ENCODE measurements around the gene CDK5RAP2.
"Not testable (repeated sequence)": the region's sequence is repeated elsewhere in the genome, so short reads cannot be mapped to it uniquely, and the experiment has no call there.

CDK5RAP2 gene

DNA sequence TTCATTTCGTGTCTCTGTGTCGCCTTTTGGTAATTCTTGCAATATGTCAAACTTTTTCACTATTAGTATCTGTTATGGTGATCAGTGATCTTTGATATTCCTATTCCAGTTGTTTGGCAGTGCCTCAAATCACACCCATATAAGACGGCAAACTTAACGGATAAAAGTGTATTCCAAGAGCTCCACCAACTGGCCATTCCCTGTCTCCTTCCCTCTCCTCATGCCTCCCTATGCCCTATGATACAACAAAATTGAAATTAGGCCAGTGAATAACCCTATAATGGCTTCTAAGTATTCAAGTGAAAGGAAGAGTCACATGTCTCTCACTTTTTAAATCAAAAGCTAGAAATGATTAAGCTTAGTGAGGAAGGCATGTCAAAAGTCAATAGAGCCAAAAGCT lies 74.8 kb downstream of the CDK5RAP2 start:
- DNase-seq: no peak

GRCh38 chr9:120500733-120501132 lies 79.2 kb downstream of the CDK5RAP2 start:
- no peak for DNase-seq

DNA sequence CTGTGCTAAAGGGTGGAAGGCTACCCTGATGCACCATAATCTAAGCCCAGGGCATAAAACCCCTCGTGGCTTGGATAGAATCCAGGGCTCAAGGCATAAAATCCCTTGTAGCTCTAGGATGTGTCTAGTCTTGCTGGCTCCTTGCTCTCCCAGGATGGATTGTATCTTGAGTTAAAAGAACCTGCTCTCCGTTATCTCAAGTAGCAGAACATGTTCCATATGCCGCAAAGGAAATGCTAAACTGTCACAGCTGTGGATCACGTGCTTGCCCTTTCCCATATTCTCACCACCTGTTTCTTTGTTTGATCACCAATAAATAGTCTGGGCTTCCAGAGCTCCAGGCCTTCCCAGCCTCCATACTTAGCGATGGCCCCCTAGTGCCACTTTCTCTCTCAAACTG lies 82.1 kb downstream of the CDK5RAP2 start:
- DNase-seq: not testable (repeated sequence)

DNA sequence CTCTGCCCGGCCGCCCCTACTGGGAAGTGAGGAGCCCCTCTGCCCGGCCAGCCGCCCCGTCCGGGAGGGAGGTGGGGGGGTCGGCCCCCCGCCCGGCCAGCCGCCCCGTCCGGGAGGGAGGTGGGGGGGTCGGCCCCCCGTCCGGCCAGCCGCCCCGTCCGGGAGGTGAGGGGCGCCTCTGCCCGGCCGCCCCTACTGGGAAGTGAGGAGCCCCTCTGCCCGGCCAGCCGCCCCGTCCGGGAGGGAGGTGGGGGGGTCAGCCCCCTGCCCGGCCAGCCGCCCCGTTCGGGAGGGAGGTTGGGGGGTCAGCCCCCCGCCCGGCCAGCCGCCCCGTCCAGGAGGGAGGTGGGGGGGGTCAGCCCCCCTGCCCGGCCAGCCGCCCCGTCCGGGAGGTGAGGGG lies 83.5 kb downstream of the CDK5RAP2 start:
- not testable (repeated sequence) for DNase-seq

- DNase-seq: no peak
Observed at GRCh38 chr9:120490888-120491595, 88.9 kb downstream of the CDK5RAP2 start.

- DNase-seq: no peak
Observed at GRCh38 chr9:120486835-120487234, 93.1 kb downstream of the CDK5RAP2 start.

GRCh38 chr9:120486347-120486746 lies 93.6 kb downstream of the CDK5RAP2 start:
- DNase-seq: no peak

DNA sequence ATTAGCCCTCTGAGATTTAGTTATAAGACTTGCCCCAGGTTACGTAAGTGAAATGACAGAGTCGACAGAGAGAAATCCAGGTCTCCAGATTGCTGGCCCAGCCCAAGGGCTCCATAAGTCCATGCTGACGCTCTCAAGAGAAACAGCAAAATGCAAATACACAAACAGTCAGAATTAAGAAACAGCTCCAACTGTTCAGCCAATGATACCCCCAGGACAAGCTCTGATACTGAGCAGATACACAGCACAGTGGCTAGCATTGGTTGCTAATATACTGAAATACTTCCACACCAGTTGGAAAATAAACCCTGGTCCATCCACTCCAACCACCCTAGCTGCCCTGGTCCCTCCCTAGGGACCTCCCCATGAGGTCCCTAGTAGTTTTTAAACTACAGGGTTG lies 94.2 kb downstream of the CDK5RAP2 start:
- DNase-seq: no peak

GRCh38 chr9:120484162-120484561 lies 95.8 kb downstream of the CDK5RAP2 start:
- no peak for DNase-seq

GRCh38 chr9:120482424-120483186 lies 97.4 kb downstream of the CDK5RAP2 start:
- DNase-seq: no peak

DNA sequence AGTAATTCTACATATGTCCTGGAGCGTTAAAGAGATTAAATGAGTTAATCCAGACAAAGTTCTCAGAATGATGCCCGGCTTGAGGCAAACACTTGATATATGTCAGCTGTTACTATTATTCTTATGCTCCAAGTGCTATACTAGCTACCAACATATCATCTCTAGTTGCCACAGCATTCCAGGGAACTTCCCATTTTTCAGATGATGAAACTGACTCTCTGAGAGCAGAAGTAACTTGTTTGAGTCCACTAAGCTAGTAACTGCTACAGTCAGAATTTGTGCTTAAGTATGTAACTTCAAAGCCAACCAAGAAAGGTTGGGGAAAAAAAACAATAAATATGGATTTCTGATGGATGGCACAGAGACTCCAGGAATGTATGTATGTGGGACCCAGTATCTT lies 98.1 kb downstream of the CDK5RAP2 start:
- no peak for DNase-seq

GRCh38 chr9:120481248-120481647 lies 98.7 kb downstream of the CDK5RAP2 start:
- DNase-seq: no peak

- no peak for DNase-seq
Observed at GRCh38 chr9:120480707-120481106, 99.3 kb downstream of the CDK5RAP2 start.

DNA sequence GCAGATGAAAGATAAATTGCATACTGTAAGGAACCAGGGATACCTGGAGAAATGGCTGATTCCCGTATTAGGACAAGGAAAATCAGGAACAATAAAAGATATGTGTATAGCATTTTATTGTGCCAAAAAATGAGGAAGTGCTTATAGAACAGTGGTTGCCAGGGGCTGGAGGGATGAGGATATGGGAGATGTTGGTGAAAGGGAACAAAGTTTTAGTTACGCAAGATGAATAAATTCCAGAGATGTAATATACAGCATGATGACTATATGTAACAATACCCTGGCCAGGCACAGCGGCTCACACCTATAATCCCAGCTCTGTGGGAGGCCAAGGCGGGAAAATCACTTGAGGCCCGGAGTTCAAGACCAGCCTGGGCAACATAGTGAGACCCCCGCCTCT lies 101.8 kb downstream of the CDK5RAP2 start:
- DNase-seq: no peak

GRCh38 chr9:120477534-120478001 lies 102.4 kb downstream of the CDK5RAP2 start:
- DNase-seq: no peak

- DNase-seq: no peak
Observed at GRCh38 chr9:120475341-120475740, 104.6 kb downstream of the CDK5RAP2 start.

DNA sequence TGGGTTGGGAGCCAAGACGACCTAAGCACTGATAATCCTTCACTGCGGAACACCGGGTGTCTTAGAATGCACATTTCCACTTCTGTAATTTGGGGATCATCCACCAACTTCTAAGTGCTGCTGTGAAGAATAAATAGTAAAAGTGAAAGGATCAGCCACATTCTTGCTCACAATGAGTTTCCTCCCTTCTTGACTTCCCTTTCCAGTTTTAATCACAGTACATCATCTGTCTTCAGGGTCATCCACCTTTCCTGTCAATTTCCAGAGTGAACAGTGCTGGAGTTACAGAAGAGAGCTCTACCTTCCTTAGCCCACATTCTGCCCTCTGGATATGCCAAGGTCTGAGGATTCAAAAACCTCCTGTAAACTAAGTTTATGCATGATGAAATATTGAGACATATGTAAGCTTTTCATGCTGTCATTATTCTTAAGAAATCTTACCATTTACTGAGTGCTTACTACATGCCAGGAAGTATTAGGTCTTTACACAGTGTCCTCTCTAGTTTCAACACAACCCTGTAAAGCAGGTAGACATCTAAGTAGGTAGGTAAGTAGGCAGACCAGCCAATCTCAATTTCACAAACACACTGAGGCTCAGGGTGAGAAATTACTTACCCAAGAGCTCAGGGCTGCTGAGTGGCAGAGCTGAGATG lies 105.2 kb downstream of the CDK5RAP2 start:
- DNase-seq: no peak

- DNase-seq: no peak
Observed at GRCh38 chr9:120473608-120474007, 106.4 kb downstream of the CDK5RAP2 start.

GRCh38 chr9:120465685-120466407 lies 114.1 kb downstream of the CDK5RAP2 start:
- no peak for DNase-seq

DNA sequence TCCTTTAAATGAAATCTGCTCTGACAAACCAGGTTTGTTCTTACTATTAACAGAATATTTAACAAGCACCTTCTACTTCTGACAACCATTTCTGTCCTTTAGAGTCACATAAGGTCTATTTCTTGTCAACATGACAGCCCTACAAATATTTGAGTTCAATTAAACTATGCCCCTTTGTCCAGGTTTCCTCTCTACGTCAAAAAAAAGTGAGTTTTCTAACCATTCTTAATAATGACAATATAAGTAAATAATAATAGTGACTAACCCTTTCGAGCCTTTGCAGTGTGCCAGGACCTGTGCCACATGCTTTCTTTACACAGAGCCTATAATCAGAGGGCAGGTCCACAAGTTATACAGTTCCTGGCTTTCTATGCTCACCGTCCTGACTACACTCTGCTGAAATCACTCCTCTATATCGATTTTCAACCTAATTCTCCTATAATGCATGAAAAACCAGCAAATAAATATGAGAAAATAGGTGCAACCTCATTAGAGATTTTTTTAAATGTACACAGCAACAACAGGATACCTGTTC lies 115.0 kb downstream of the CDK5RAP2 start:
- DNase-seq: no peak

GRCh38 chr9:120464176-120464886 lies 115.6 kb downstream of the CDK5RAP2 start:
- no peak for DNase-seq

GRCh38 chr9:120463765-120464164 lies 116.2 kb downstream of the CDK5RAP2 start:
- no peak for DNase-seq

All from GDM1 (cell line).